Activated gamma-delta T cell treated with Interleukin-2 at 50 U/mL for 16 hours (primary cell): ENCODE data around the gene ENPP3.

Experiments
- DNase-seq: peaks from one replicate; pipeline ENCODE4 v3.0.0-alpha.2; 2020

ENPP3 gene

DNA sequence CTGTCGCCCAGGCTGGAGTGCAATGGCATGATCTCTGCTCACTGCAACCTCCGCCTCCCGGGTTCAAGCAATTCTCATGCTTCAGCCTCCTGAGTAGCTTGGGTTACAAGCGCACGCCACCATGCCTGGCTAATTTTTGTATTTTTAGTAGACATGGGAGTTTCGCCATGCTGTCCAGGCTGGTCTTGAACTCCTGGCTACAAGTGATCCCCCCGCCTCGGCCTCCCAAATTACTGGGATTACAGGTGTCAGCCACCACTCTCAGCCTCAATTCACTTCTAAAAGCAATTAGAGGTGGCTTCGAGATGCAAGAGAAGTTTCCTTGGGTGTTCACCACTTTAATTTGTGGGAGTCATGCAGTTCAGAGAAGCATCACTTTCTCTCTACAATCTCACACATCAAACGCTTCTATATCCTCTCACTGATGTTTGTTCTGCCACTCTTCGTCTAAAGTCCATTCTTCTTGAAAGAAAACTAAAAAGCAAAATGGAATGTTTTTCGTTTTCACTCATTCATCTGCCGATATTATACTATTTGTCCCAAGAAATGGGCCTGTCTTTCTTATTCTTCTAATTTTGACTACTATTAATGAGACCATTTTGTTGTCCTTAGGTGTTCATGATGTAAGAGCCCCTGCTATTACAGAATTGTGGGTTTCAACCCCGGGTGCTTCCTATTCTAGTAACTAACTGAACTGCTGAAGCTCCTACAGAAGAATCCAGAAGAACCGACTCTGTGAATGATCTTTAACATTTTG lies 132.5 kb downstream of the ENPP3 start:
- no peak for DNase-seq

DNA sequence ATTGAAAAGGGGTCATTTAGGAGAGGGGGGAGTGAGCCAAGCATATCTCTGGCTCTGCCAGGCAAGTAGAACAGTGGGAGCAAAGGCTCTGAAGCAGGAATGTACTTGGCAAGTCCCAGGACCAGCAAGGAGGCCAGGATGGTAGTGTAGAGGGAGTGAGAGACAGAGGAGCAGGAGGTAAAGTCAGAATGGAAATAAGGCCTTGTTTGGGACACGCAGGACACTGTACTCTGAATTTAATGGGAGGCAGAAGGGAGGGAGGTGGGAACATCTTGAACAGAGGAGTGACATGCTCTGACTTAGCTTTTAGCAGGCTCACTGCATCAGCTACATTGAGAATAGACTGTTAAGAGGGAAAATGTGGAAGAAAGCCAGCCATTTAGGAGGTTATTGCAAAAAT lies 133.7 kb downstream of the ENPP3 start:
- no peak for DNase-seq

GRCh38 chr6:131773284-131773950 lies 136.3 kb downstream of the ENPP3 start:
- DNase-seq: no peak

DNA sequence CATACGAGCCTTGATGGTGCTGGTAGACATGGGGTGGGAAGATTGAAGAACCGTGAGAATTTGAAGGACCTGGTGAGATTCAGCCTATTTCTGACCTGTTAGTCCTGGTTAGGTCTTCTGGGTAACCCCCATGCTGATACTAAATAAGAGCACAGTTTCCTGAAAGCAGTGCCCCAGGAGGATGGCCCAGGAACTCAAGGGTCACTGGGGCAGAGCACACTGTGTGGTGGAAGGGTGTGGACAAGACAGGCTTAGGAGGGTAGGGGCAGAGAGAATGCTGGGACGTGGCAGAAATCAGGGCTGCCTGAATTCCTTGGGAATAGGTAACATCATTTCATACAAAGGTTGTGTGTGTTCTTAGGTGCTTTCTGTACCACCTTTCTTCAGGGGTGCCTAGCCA lies 138.8 kb downstream of the ENPP3 start:
- DNase-seq: no peak

DNA sequence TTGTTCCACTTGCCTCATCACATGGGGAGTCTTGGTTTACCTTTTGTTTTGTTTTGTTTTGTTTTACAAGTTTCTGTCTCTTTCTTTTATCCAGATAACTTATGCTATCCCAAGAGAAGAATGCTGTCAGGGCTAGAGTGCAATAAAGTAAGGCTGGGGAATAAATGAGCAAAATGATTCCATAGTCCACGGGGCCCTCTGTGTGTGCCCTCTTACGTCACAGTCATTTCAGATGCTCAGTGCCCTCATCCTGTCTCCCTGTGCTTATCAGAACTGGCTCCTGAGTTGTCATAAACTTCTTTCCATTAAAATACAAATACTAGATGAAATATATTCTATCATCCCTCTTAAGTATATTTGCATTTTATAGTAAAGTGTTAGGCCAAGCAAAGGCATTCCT lies 139.9 kb downstream of the ENPP3 start:
- no peak for DNase-seq

- no peak for DNase-seq
Observed at GRCh38 chr6:131778169-131778568, 141.1 kb downstream of the ENPP3 start.

- no peak for DNase-seq
Observed at GRCh38 chr6:131779304-131779703, 142.2 kb downstream of the ENPP3 start.

DNA sequence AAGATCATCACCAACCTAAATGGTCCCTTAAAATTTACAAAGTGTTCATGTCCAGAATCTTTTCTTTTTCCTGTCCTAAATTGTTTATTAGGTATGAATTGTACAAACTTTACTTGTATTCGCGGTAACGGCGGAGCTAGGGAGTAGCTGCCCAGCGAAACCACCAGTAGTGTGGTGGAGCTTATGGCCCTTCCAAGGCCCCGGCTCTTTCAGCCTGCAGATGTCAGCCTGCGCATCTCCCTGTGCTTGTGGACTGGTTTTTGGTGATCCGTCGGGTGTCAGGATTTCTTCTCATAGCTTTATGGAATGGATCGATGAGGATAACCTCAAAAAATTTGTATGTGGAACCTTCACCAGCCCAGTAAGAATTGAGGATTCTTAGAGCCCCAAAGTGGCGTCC lies 143.5 kb downstream of the ENPP3 start:
- no peak for DNase-seq

DNA sequence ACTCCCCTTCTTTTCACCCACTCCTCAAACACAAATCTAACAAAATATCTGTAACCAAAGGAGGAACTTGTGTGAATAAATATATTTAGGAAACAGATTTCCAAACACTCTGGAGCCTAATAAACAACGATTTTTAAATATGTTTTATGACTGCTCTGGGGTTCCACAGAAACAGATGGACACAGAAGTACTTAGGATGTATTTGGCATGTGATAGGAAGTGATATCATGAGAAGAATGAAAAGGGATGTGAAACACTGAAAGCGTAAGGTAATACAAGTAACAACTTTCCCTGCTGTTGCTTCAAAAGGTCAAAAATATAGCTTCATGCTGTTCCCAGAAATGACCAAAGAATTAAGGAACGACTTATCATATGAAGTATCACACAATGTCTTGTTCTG lies 144.6 kb downstream of the ENPP3 start:
- no peak for DNase-seq

GRCh38 chr6:131782764-131783163 lies 145.7 kb downstream of the ENPP3 start:
- DNase-seq: no peak

DNA sequence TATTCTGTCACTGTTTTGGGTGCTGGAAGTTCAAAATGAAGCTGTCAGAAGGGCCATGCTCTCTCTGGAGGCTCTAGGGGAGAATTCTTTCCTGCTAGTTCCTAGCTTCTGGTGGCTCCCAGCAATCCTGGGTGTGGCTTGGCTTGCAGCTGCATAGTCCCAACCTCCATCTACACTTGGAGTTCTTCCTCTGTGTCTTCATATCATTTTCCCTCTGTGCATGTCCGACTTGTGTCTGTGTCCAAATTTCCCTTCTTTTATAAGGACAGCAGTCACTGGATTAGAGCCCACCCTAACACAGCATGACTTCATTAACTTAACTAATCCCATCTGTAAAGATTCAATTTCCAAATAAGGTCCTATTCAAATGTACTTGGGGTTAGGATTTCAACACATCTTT lies 147.5 kb downstream of the ENPP3 start:
- DNase-seq: no peak

DNA sequence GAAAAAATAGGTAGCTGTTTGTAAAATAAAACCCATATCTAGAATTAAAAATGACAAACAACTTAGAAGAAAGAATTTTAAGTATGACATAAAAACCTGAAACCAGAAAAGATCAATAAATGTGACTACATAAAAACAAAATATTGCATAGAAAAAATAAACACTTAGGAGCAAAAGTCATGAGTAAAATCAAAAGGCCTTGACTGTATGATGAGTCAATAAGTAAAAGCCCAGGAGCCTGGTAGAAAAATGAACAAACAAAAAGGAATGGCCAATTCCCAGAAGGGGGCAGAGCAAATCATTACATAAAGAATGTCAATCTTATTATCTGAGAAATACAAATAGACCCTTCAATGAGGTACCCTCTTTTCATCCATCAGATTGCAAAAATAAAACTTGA lies 150.0 kb downstream of the ENPP3 start:
- no peak for DNase-seq

DNA sequence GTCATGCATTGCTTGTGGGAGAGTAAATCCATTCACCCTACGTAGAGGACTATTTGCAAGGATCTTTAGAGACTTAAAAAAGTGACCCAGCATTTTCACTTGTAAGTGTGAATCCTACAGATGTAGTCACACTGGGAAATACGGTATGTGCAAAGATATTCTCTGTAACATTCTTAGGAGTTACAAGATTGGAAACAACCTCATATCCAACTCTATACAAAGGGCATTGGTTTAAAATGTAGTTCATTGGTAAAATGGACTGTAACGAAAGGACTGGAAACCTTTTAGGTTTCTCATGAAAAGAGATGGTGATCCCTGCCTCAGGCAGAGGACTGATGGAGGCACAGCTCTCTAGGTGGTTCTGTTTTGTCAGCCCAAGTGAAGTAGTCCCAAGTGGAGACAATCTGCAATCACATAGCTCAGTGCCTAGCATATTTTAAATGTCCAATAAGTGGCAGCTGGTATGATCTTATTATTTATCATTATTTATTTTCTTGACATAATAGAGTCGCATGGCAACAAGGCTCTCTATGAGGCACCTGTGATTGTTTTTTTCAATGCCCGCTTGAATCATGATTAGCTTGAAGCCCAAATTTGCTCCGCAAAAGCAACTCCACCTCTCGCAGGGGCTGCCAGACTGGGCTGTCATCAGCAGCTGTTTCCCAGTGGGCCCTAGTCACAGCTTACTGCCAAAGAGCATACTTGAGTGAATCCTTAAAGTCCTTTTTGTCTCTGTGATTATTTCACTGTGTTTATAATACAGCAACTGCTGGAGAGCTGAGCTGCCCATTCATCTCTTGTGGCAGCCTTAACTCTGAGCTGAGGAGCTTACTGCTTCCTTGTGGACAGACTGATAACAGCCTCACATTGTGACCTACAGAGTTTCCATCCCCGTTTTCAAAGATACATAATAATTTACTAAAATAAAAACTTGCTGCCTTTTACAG lies 150.9 kb downstream of the ENPP3 start:
- DNase-seq: no peak

DNA sequence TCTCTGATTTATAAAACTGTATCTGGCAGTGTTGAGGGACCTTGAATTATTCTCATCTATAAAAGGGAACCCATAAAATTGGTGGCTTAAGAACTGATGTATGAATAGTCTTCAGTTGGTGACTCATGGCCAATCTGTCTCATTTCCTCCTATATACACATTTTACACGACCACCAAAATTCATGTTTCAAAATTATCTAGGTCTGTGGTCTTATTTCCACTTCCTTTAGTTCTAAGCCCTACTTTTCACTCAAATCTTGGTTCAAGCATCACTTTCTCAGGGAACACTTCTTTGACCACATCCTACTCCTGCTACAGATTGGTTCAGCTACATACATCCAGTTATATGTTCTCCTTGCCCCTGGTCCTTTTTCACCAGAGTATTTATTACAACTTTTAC lies 152.1 kb downstream of the ENPP3 start:
- DNase-seq: no peak

- no peak for DNase-seq
Observed at GRCh38 chr6:131791476-131791875, 154.4 kb downstream of the ENPP3 start.

DNA sequence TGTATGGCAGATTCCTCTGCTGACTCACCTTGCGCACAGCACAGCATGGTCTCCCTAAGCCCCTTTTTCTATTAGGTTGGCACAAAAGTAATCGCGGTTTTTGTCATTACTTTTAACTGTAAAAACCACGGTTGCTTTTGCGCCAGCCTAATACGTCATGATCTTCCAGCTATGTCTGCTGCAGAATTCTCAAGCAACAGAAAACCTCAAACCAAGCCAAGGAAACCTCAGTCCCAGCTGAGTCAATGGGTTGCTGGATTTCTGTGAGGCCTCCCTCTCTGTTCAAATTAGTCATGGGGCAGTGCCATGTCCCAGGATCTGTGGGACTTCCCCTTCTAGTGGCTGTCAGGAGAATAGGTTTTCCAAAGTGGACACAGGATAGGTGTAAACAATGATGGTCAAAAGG lies 155.0 kb downstream of the ENPP3 start:
- no peak for DNase-seq

GRCh38 chr6:131795366-131795765 lies 158.3 kb downstream of the ENPP3 start:
- no peak for DNase-seq
